DND-41 (cell line): ENCODE measurements around the gene THOC6.

ENCODE experiments used
- ATAC-seq: fragments of 200-7000 bp; cut with Tn5 transposase; 3 replicates; pipeline ENCODE4 v1.9.1; 2021; ENCODE audit warnings: low read depth; ENCODE audit not compliant: insufficient read depth
- DNase-seq: peaks from one replicate; pipeline ENCODE4 v3.0.0-alpha.2; 2020
- H2AFZ ChIP-seq: 2 replicates; pipeline ENCODE4 v1.6.0; 2012; ENCODE audit warnings: low read depth, low read length
- H3K27ac ChIP-seq: 2 replicates; pipeline ENCODE4 v1.5.1; 2012; ENCODE audit warnings: low read length, inconsistent platforms
- H3K27me3 ChIP-seq: fragments of 200-600 bp; sonication (generic); 2 replicates; pipeline ENCODE4 v1.6.0; 2012; ENCODE audit warnings: low read length, mild to moderate bottlenecking, inconsistent platforms; ENCODE audit not compliant: insufficient read depth, poor library complexity
- H3K36me3 ChIP-seq: 2 replicates; pipeline ENCODE4 v1.5.1; 2012; ENCODE audit warnings: low read length, inconsistent platforms; ENCODE audit not compliant: insufficient read depth
- H3K4me1 ChIP-seq: 2 replicates; pipeline ENCODE4 v1.5.1; 2012; ENCODE audit warnings: mild to moderate bottlenecking, low read length; ENCODE audit not compliant: insufficient read depth
- H3K4me2 ChIP-seq: 2 replicates; pipeline ENCODE4 v1.6.0; 2012; ENCODE audit warnings: mild to moderate bottlenecking, moderate library complexity, low read length, inconsistent platforms; ENCODE audit not compliant: insufficient read depth
- H3K4me3 ChIP-seq, 2 experiments: fragments of 200-600 bp in 1 of 2; shearing (Covaris generic) in 1 of 2; 2 replicates each; pipeline ENCODE4 v1.5.1; 2012 to 2016; ENCODE audit warnings: inconsistent platforms in 2 of 2, low read length in 2 of 2, mild to moderate bottlenecking in 2 of 2, low read depth in 1 of 2, moderate library complexity in 1 of 2
- H3K79me2 ChIP-seq: 2 replicates; pipeline ENCODE4 v1.6.0; 2012; ENCODE audit warnings: low read length, inconsistent platforms; ENCODE audit not compliant: insufficient read depth
- H3K9ac ChIP-seq: 2 replicates; pipeline ENCODE4 v1.6.0; 2012; ENCODE audit warnings: low read depth, mild to moderate bottlenecking, inconsistent platforms, low read length, moderate library complexity
- H3K9me3 ChIP-seq: 2 replicates; pipeline ENCODE4 v1.5.1; 2012; ENCODE audit warnings: low read length, moderate library complexity, mild to moderate bottlenecking, inconsistent platforms; ENCODE audit not compliant: insufficient read depth, severe bottlenecking
- H4K20me1 ChIP-seq: 2 replicates; pipeline ENCODE4 v1.6.0; 2012; ENCODE audit warnings: low read length; ENCODE audit not compliant: insufficient read depth
- CTCF ChIP-seq: IDR thresholded peaks from 2 replicates; pipeline ENCODE4 v1.5.1; 2012; ENCODE audit warnings: borderline replicate concordance, low read length, moderate library complexity, mild to moderate bottlenecking; ENCODE audit not compliant: poor library complexity, severe bottlenecking; ENCODE audit errors: extremely low read depth
- EZH2 ChIP-seq: IDR thresholded peaks from 3 replicates; pipeline ENCODE4 v1.6.1; 2012; ENCODE audit warnings: borderline replicate concordance, low read depth, mild to moderate bottlenecking, moderate library complexity, low read length, inconsistent platforms; ENCODE audit not compliant: severe bottlenecking

Gene THOC6

GRCh38 chr16:2981899-2982250 lies 42.0 kb upstream of the THOC6 start:
- H3K9me3 ChIP-seq, result no peaks in the 10 kb centered on the region
- H4K20me1 ChIP-seq, result peaks cover 19% of the 10 kb centered on the region
- no peaks in the 10 kb centered on the region for H3K27me3 ChIP-seq
- peaks cover 44% of the 10 kb centered on the region for H3K79me2 ChIP-seq
- DNase-seq, result no peak
- TF ChIP-seq EZH2 (no peak), CTCF (no peak)
- ATAC-seq, result no peak
- H3K4me2 ChIP-seq, result peak overlapping the region; percentile 84; the same call in 1 of the 2 replicates
- no peak overlapping the region for H3K27ac ChIP-seq
- peaks cover 26% of the 10 kb centered on the region for H3K36me3 ChIP-seq
- no peak overlapping the region for H2AFZ ChIP-seq
- H3K4me1 ChIP-seq, result peaks cover 53% of the 10 kb centered on the region
- H3K9ac ChIP-seq, result peak overlapping the region; percentile 100; the same call in 1 of the 2 replicates
- H3K4me3 ChIP-seq, result no peak overlapping the region

- no peak overlapping the region for H3K4me2 ChIP-seq
- H3K4me1 ChIP-seq, result peaks cover 48% of the 10 kb centered on the region
Observed at GRCh38 chr16:2982402-2982801, 41.4 kb upstream of the THOC6 start.

GRCh38 chr16:2983706-2984136 lies 40.1 kb upstream of the THOC6 start:
- H3K4me2 ChIP-seq, result peak overlapping the region; percentile 73
- no peak overlapping the region for H3K27ac ChIP-seq
- peaks cover 26% of the 10 kb centered on the region for H3K79me2 ChIP-seq
- H3K9ac ChIP-seq, result peak overlapping the region; percentile 45
- TF ChIP-seq CTCF, result peak; percentile 91
- no peak for TF ChIP-seq EZH2
- peaks cover 35% of the 10 kb centered on the region for H3K4me1 ChIP-seq
- DNase-seq, result peak; percentile 81
- no peaks in the 10 kb centered on the region for H3K9me3 ChIP-seq
- ATAC-seq, result peak; percentile 61
- H3K27me3 ChIP-seq, result no peaks in the 10 kb centered on the region
- H4K20me1 ChIP-seq, result peaks cover 6% of the 10 kb centered on the region; the same call in 1 of the 2 replicates
- peak overlapping the region; percentile 73 for H2AFZ ChIP-seq
- peak overlapping the region in 1 of 2 experiments; percentile 50; a peak in 2 of 4 replicates for H3K4me3 ChIP-seq
- peaks cover 11% of the 10 kb centered on the region; the same call in 1 of the 2 replicates for H3K36me3 ChIP-seq

More at GRCh38 chr16:2982402-2982801, 41.4 kb upstream of the THOC6 start:
- TF ChIP-seq EZH2 (no peak), CTCF (no peak)
- Histone ChIP-seq H3K9ac (0 out of 2 replicates have a peak overlapping the region, but pooled peaks have one; percentile 7), H3K27ac (no peak overlapping the region), H3K79me2 (peaks cover 38% of the 10 kb centered on the region), H3K4me3 (no peak overlapping the region), H3K9me3 (no peaks in the 10 kb centered on the region), H3K36me3 (peaks cover 21% of the 10 kb centered on the region), H2AFZ (no peak overlapping the region), H3K27me3 (no peaks in the 10 kb centered on the region), H4K20me1 (peaks cover 15% of the 10 kb centered on the region)
- no peak for DNase-seq
- ATAC-seq, result no peak

- no peak overlapping the region for H3K9ac ChIP-seq
- H3K27ac ChIP-seq, result no peak overlapping the region
- no peak overlapping the region for H3K4me2 ChIP-seq
- no peaks in the 10 kb centered on the region for H3K9me3 ChIP-seq
- H3K36me3 ChIP-seq, result no peaks in the 10 kb centered on the region; the same call in 1 of the 2 replicates
- TF ChIP-seq EZH2 (no peak), CTCF (no peak)
- DNase-seq (no peak), ATAC-seq (no peak)
- peaks cover 10% of the 10 kb centered on the region for H3K79me2 ChIP-seq
- no peaks in the 10 kb centered on the region for H3K27me3 ChIP-seq
- H3K4me1 ChIP-seq, result peaks cover 26% of the 10 kb centered on the region
- no peak overlapping the region for H3K4me3 ChIP-seq
- H2AFZ ChIP-seq, result no peak overlapping the region
- H4K20me1 ChIP-seq, result no peaks in the 10 kb centered on the region
Observed at GRCh38 chr16:2985462-2985861, 38.4 kb upstream of the THOC6 start.
